BJ (cell line): ENCODE measurements around the gene SPATA1. TPM values are rescaled to one million over a fixed set of nuclear protein-coding genes. Genes with fewer than 3 reads are reported as not detected.
A peak's percentile ranks its signal among the peaks of the same experiment; 100 is the strongest.

ENCODE experiments used
- CTCF ChIA-PET: fragments of 350-600 bp; formaldehyde crosslinking; extraction: SDS; loops from one replicate; lab custom pipeline; 2021; ENCODE audit warnings: antibody characterized with exemption, inconsistent platforms; lab: Yijun Ruan, JAX
- POLR2A ChIA-PET: fragments of 300-600 bp; sonication (Branson Sonifier 250); formaldehyde crosslinking; extraction: SDS; loops from one replicate; lab custom pipeline; 2021; ENCODE audit warnings: antibody characterized with exemption; lab: Charles Lee
- DNase-seq: peaks from one replicate; pipeline ENCODE4 v3.0.0-alpha.2; 2011; ENCODE audit warnings: low read depth
- H3K27me3 ChIP-seq: 2 replicates; pipeline ENCODE4 v1.6.0; 2011; ENCODE audit warnings: low read length; ENCODE audit not compliant: control insufficient read depth, insufficient read depth
- H3K36me3 ChIP-seq: 2 replicates; pipeline ENCODE4 v1.5.1; 2011; ENCODE audit warnings: low read length; ENCODE audit not compliant: control insufficient read depth, insufficient read depth
- H3K4me3 ChIP-seq: 2 replicates; pipeline ENCODE4 v1.5.1; 2011; ENCODE audit warnings: low read depth, mild to moderate bottlenecking, control low read depth, low read length
- polyA plus RNA-seq: library from polyadenylated mRNA; depleted of rRNA; stranded (reverse); fragments of >200 nt; gene quantifications from 2 replicates; pipeline ENCODE4 v1.2.3, GENCODE V29; 2011
- TF ChIP-seq, protein P1 (sequence below): IDR thresholded peaks from 2 replicates; pipeline ENCODE4 v1.5.1; 2011; ENCODE audit warnings: low read depth, mild to moderate bottlenecking, control low read depth, inconsistent platforms, low read length, moderate library complexity; ENCODE audit not compliant: insufficient read depth

The SPATA1 gene
- polyA plus RNA-seq, 1 experiment: 0.69 TPM

DNA sequence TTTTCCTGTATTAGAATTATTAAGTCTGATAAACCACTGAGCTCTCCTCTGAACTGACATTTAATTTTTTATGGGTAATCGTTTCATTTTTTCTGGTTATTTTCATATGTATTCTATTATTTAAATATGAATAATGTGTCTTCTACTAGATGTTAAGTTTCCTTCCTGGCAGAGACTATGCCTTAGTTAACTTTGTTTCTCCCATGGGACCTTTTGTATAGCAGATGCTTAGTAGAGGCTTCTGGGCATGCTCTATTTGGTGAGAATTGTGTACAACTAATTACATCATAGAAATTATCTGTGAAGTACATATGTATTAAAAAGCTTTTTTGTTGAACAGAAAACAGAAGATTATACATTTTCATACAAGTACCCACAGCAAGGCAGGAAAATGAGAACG lies 44.6 kb downstream of the SPATA1 start:
- ChIA-PET CTCF (no interaction called here), POLR2A (no interaction called here)
- DNase-seq: no peak
- H3K27me3 ChIP-seq: no peaks in the 10 kb centered on the region
- TF ChIP-seq, protein P1, sequence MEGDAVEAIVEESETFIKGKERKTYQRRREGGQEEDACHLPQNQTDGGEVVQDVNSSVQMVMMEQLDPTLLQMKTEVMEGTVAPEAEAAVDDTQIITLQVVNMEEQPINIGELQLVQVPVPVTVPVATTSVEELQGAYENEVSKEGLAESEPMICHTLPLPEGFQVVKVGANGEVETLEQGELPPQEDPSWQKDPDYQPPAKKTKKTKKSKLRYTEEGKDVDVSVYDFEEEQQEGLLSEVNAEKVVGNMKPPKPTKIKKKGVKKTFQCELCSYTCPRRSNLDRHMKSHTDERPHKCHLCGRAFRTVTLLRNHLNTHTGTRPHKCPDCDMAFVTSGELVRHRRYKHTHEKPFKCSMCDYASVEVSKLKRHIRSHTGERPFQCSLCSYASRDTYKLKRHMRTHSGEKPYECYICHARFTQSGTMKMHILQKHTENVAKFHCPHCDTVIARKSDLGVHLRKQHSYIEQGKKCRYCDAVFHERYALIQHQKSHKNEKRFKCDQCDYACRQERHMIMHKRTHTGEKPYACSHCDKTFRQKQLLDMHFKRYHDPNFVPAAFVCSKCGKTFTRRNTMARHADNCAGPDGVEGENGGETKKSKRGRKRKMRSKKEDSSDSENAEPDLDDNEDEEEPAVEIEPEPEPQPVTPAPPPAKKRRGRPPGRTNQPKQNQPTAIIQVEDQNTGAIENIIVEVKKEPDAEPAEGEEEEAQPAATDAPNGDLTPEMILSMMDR: no peak
- no peak overlapping the region for H3K4me3 ChIP-seq
- peaks cover 1% of the 10 kb centered on the region; the same call in 1 of the 2 replicates for H3K36me3 ChIP-seq

- no peaks in the 10 kb centered on the region for H3K36me3 ChIP-seq
- no peaks in the 10 kb centered on the region for H3K27me3 ChIP-seq
- no peak for DNase-seq
- CTCF ChIA-PET: interaction anchor here (1.3 kb wide), 1 partner anchor 8 kb away, joined by 3 read pairs; no protein-coding TSS in a partner anchor
- POLR2A ChIA-PET: no interaction called here
- no peak overlapping the region for H3K4me3 ChIP-seq
- TF ChIP-seq, protein P1: no peak
Observed at GRCh38 chr1:84569216-84569615, 63.0 kb downstream of the SPATA1 start.

DNA sequence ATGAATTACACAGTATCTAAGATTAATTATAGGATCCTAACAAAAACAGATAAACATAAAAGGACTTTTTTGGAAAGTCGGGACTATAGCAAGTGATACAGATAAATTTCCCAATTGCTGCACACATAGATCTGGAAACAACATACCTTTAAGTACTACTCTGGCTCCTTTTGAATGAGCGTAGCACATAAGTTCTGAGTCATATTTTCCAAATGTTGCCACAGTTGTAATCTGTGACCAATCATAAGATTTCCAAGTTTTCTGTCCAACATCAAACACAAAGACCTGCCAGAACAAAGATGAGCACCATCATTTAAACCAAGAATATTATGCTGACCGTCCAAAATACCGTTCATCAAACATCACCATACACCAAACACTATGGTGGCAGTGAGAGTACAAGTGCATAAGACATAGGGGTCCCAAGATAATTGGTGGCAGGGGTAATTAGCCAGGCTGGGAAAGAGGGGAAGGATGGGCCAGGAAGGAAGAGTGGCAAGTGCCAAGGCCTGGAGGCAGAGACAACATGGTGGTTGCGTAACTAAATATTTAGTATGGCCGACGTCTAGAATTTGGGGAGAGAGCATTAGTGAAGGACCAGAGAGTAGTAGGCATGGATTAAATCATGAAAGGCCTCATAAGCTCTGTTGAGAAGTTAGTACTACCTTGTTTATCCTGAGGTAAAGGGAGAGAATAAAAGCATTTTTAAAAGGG lies 64.4 kb downstream of the SPATA1 start:
- CTCF ChIA-PET: no interaction called here
- TF ChIP-seq, protein P1: no peak
- POLR2A ChIA-PET: no interaction called here

GRCh38 chr1:84571150-84571535 lies 65.0 kb downstream of the SPATA1 start:
- POLR2A ChIA-PET: no interaction called here
- DNase-seq: no peak
- Histone ChIP-seq H3K4me3 (no peak overlapping the region), H3K27me3 (no peaks in the 10 kb centered on the region), H3K36me3 (no peaks in the 10 kb centered on the region)
- CTCF ChIA-PET: no interaction called here
- TF ChIP-seq, protein P1: no peak

More for the DNA sequence above, 64.4 kb downstream of the SPATA1 start:
- Histone ChIP-seq H3K27me3 (no peaks in the 10 kb centered on the region), H3K36me3 (no peaks in the 10 kb centered on the region), H3K4me3 (no peak overlapping the region)
- no peak for DNase-seq

- no peaks in the 10 kb centered on the region for H3K27me3 ChIP-seq
- ChIA-PET CTCF (interaction anchor here (0.6 to 1.7 kb wide), 9 partner anchors 10 to 180 kb away, joined by 3 to 5 read pairs (median 4); no protein-coding TSS in a partner anchor), POLR2A (interaction anchor here (0.8 to 1.3 kb wide), 3 partner anchors 30 to 68 kb away, joined by 3 to 4 read pairs (median 3); partner anchors contain the start of gene SPATA1)
- H3K4me3 ChIP-seq: peak overlapping the region; percentile 78
- DNase-seq: no peak
- H3K36me3 ChIP-seq: no peaks in the 10 kb centered on the region
- TF ChIP-seq, protein P1: no peak
Observed at GRCh38 chr1:84573481-84573966, 67.3 kb downstream of the SPATA1 start.
